GM23338 (cell line): ENCODE data around the gene KCTD3. TPM values are rescaled to one million over a fixed set of nuclear protein-coding genes. Genes with fewer than 3 reads are reported as not detected.

Experiments used
- ATAC-seq: fragments of 200-7000 bp; cut with Tn5 transposase; 3 replicates; pipeline ENCODE4 v1.9.1; 2020
- DNase-seq: peaks from one replicate; pipeline ENCODE4 v3.0.0-alpha.2; 2015; ENCODE audit warnings: low spot score
- H2AFZ ChIP-seq: fragments of 200-600 bp; sonication (generic); 2 replicates; pipeline ENCODE4 v1.8.0; 2016; ENCODE audit warnings: antibody characterized with exemption, mild to moderate bottlenecking, moderate library complexity
- H3F3A ChIP-seq: fragments of 200-600 bp; sonication (generic); replicated peaks from 2 replicates; pipeline ENCODE4 v1.8.0; 2017; ENCODE audit warnings: antibody characterized with exemption, mixed run types, low read depth
- H3K27ac ChIP-seq: fragments of 200-600 bp; sonication (generic); 2 replicates; pipeline ENCODE4 v1.6.1; 2016; ENCODE audit warnings: low read depth
- H3K27me3 ChIP-seq: fragments of 200-600 bp; sonication (generic); 2 replicates; pipeline ENCODE4 v1.8.0; 2016; ENCODE audit warnings: mild to moderate bottlenecking, mixed run types, moderate library complexity; ENCODE audit not compliant: insufficient read depth
- H3K36me3 ChIP-seq: fragments of 200-600 bp; sonication (generic); 2 replicates; pipeline ENCODE4 v1.8.0; 2016; ENCODE audit warnings: mild to moderate bottlenecking; ENCODE audit not compliant: insufficient read depth
- H3K4me1 ChIP-seq: fragments of 200-600 bp; sonication (generic); 2 replicates; pipeline ENCODE4 v1.8.0; 2016; ENCODE audit warnings: mild to moderate bottlenecking, moderate library complexity; ENCODE audit not compliant: insufficient read depth
- H3K4me2 ChIP-seq: fragments of 200-600 bp; sonication (generic); 2 replicates; pipeline ENCODE4 v1.7.1; 2017; ENCODE audit warnings: mixed run types
- H3K4me3 ChIP-seq: fragments of 200-600 bp; sonication (generic); 2 replicates; pipeline ENCODE4 v1.6.1; 2016; ENCODE audit warnings: mixed run types
- H3K79me2 ChIP-seq: fragments of 200-600 bp; sonication (generic); replicated peaks from 2 replicates; pipeline ENCODE4 v1.8.0; 2017; ENCODE audit warnings: mild to moderate bottlenecking; ENCODE audit not compliant: insufficient read depth
- H3K9me2 ChIP-seq: fragments of 200-600 bp; sonication (generic); 2 replicates; pipeline ENCODE4 v1.8.0; 2017; ENCODE audit not compliant: insufficient read depth
- H4K20me1 ChIP-seq: fragments of 200-600 bp; sonication (generic); replicated peaks from 2 replicates; pipeline ENCODE4 v1.8.0; 2017; ENCODE audit warnings: mild to moderate bottlenecking; ENCODE audit not compliant: insufficient read depth
- H3K27ac Mint-ChIP-seq: 2 replicates; pipeline ENCODE4 v1.8.0; 2020; ENCODE audit warnings: inconsistent platforms, mild to moderate bottlenecking, moderate library complexity, mixed read lengths
- H3K27me3 Mint-ChIP-seq: 3 replicates; pipeline ENCODE4 v1.8.0; 2022; ENCODE audit warnings: low read depth, mild to moderate bottlenecking, moderate library complexity, mixed read lengths, inconsistent platforms; ENCODE audit not compliant: insufficient read depth, poor library complexity
- H3K36me3 Mint-ChIP-seq: 3 replicates; pipeline ENCODE4 v1.8.0; 2021; ENCODE audit warnings: low read depth, mild to moderate bottlenecking, inconsistent platforms, moderate library complexity, mixed read lengths
- H3K4me1 Mint-ChIP-seq: 3 replicates; pipeline ENCODE4 v1.8.0; 2020; ENCODE audit warnings: mild to moderate bottlenecking, inconsistent platforms, mixed read lengths
- H3K4me3 Mint-ChIP-seq: 3 replicates; pipeline ENCODE4 v1.8.0; 2021; ENCODE audit warnings: moderate library complexity, mild to moderate bottlenecking, inconsistent platforms, mixed read lengths
- H3K9me3 Mint-ChIP-seq: 3 replicates; pipeline ENCODE4 v1.8.0; 2020; ENCODE audit warnings: moderate library complexity, mild to moderate bottlenecking, inconsistent platforms, mixed read lengths
- CREB1 ChIP-seq: fragments of 250-450 bp; sonication (Bioruptor Pico); IDR thresholded peaks from 2 replicates; pipeline ENCODE4 v1.5.0; 2020; ENCODE audit warnings: low read depth, mild to moderate bottlenecking, moderate library complexity
- CTCF ChIP-seq, 2 experiments: fragments of 200-600 bp in 1 of 2; sonication (generic) in 1 of 2; conservative IDR thresholded peaks; 2 replicates each; pipeline versions ENCODE4 v1.5.1 to v1.6.1; 2016 to 2017; ENCODE audit warnings: antibody characterized with exemption in 2 of 2, low read depth in 2 of 2, mild to moderate bottlenecking in 2 of 2, moderate library complexity in 1 of 2
- ETS1 ChIP-seq: IDR thresholded peaks from 2 replicates; pipeline ENCODE4 v1.6.1; 2016; ENCODE audit warnings: antibody characterized with exemption
- EZH2 ChIP-seq: fragments of 200-600 bp; sonication (generic); IDR thresholded peaks from one replicate; pipeline ENCODE4 v1.8.0; 2017; ENCODE audit warnings: antibody characterized with exemption, mild to moderate bottlenecking, low read depth; ENCODE audit not compliant: unreplicated experiment
- EZH2phosphoT487 ChIP-seq: fragments of 200-600 bp; sonication (generic); IDR thresholded peaks from one replicate; pipeline ENCODE4 v1.8.1; 2018; ENCODE audit warnings: antibody characterized with exemption; ENCODE audit not compliant: unreplicated experiment
- JUNB ChIP-seq: IDR thresholded peaks from one replicate; pipeline ENCODE4 v1.6.1; 2016; ENCODE audit warnings: antibody characterized with exemption; ENCODE audit not compliant: unreplicated experiment
- NANOG ChIP-seq: IDR thresholded peaks from 2 replicates; pipeline ENCODE4 v1.6.1; 2016; ENCODE audit warnings: antibody characterized with exemption, borderline replicate concordance
- POLR2AphosphoS5 ChIP-seq: IDR thresholded peaks from 2 replicates; pipeline ENCODE4 v1.6.1; 2016; ENCODE audit warnings: antibody characterized with exemption, low read depth
- REST ChIP-seq: IDR thresholded peaks from one replicate; pipeline ENCODE4 v1.6.1; 2018; ENCODE audit warnings: antibody characterized with exemption; ENCODE audit not compliant: unreplicated experiment
- STAT1 ChIP-seq: IDR thresholded peaks from one replicate; pipeline ENCODE4 v1.6.1; 2016; ENCODE audit warnings: antibody characterized with exemption; ENCODE audit not compliant: unreplicated experiment
- ZNF114 ChIP-seq: fragments of 250-450 bp; sonication (Bioruptor Pico); IDR thresholded peaks from 2 replicates; pipeline ENCODE4 v1.5.0; 2020; ENCODE audit warnings: mild to moderate bottlenecking, moderate library complexity
- ZNF331 ChIP-seq: fragments of 250-450 bp; sonication (Bioruptor Pico); IDR thresholded peaks from 2 replicates; pipeline ENCODE4 v1.5.0; 2020; ENCODE audit warnings: low read depth, mild to moderate bottlenecking, moderate library complexity
- ZNF462 ChIP-seq: fragments of 250-450 bp; sonication (Bioruptor Pico); IDR thresholded peaks from 2 replicates; pipeline ENCODE4 v1.5.0; 2020; ENCODE audit warnings: mild to moderate bottlenecking, moderate library complexity
- polyA plus RNA-seq: library from polyadenylated mRNA; unstranded; fragments of >200 nt; fragmentation: Nextera tagmentation; extraction: Ambion mirVana; gene quantifications from 2 replicates; pipeline ENCODE4 v1.2.1, GENCODE V29; 2016
- total RNA-seq: library from RNA; depleted of rRNA; stranded (reverse); fragments of >200 nt; shearing (Covaris generic); gene quantifications from 2 replicates; pipeline ENCODE4 v1.2.3, GENCODE V29; 2014

Gene KCTD3
- total and polyA plus RNA-seq, 2 experiments from 2014 or later, result 29.4 to 60.3 TPM

- H3K4me1 ChIP-seq, result no peaks in the 10 kb centered on the region
- no peaks in the 10 kb centered on the region for H3K9me3 Mint-ChIP-seq
- peak overlapping the region; percentile 84 for H2AFZ ChIP-seq
- no peaks in the 10 kb centered on the region for H3K9me2 ChIP-seq
- no peaks in the 10 kb centered on the region for H3F3A ChIP-seq
- TF ChIP-seq STAT1, result no peak
- TF ChIP-seq CREB1 (CRISPR knock-in tag), result no peak
- TF ChIP-seq ZNF462 (CRISPR knock-in tag), result no peak
- no peak for TF ChIP-seq ZNF331 (CRISPR knock-in tag)
- no peak for TF ChIP-seq NANOG
- TF ChIP-seq ETS1, result no peak
- TF ChIP-seq REST, result no peak
- no peak for TF ChIP-seq POLR2AphosphoS5
- TF ChIP-seq ZNF114, result no peak
- no peak for TF ChIP-seq EZH2phosphoT487
- TF ChIP-seq JUNB, result no peak
- TF ChIP-seq CTCF (conservative IDR thresholded peaks at IDR 0.05; ENCODE audit: low read depth in 2 of 2), result no peak
- TF ChIP-seq EZH2, result no peak
- H3K36me3 Mint-ChIP-seq, result no peaks in the 10 kb centered on the region
- ATAC-seq (peak; percentile 53; the same call in 2 of the 3 replicates), DNase-seq (no peak)
- no peak overlapping the region for H3K4me3 ChIP-seq
- no peak overlapping the region for H3K27ac ChIP-seq
- H3K27me3 Mint-ChIP-seq, result peaks cover 2% of the 10 kb centered on the region
- no peaks in the 10 kb centered on the region for H4K20me1 ChIP-seq
- H3K27me3 ChIP-seq, result no peaks in the 10 kb centered on the region
- H3K4me1 Mint-ChIP-seq, result peaks cover 21% of the 10 kb centered on the region
- no peak overlapping the region for H3K4me2 ChIP-seq
- no peak overlapping the region for H3K4me3 Mint-ChIP-seq
- no peaks in the 10 kb centered on the region for H3K79me2 ChIP-seq
- no peak overlapping the region for H3K27ac Mint-ChIP-seq
- H3K36me3 ChIP-seq, result no peaks in the 10 kb centered on the region
These were observed 70.0 kb downstream of the KCTD3 start for GRCh38 chr1:215637041-215637573.
